Loucy (cell line): ENCODE results near the gene MBP.

Experiments
- H2AFZ ChIP-seq: fragments of 200-600 bp; sonication (generic); 2 replicates; pipeline ENCODE4 v1.6.0; 2016; ENCODE audit warnings: antibody characterized with exemption, mild to moderate bottlenecking, low read length, moderate library complexity
- H3F3A ChIP-seq: fragments of 200-600 bp; 2 replicates; pipeline ENCODE4 v1.6.0; 2016; ENCODE audit warnings: antibody characterized with exemption, low read depth, mild to moderate bottlenecking
- H3K27me3 ChIP-seq: fragments of 200-600 bp; sonication (generic); 2 replicates; pipeline ENCODE4 v1.6.1; 2014; ENCODE audit warnings: low read length, mild to moderate bottlenecking; ENCODE audit not compliant: insufficient read depth, poor library complexity, severe bottlenecking
- H3K36me3 ChIP-seq: fragments of 200-600 bp; sonication (generic); 2 replicates; pipeline ENCODE4 v1.6.1; 2016; ENCODE audit warnings: low read length; ENCODE audit not compliant: insufficient read depth
- H3K4me1 ChIP-seq: fragments of 200-600 bp; sonication (generic); 2 replicates; pipeline ENCODE4 v1.5.1; 2014; ENCODE audit warnings: low read length, mild to moderate bottlenecking; ENCODE audit not compliant: insufficient read depth, poor library complexity, severe bottlenecking
- H3K4me2 ChIP-seq: fragments of 200-600 bp; sonication (generic); 2 replicates; pipeline ENCODE4 v1.6.0; 2014; ENCODE audit warnings: antibody characterized with exemption, low read length, low read depth, mild to moderate bottlenecking; ENCODE audit not compliant: poor library complexity, severe bottlenecking
- H3K4me3 ChIP-seq: fragments of 200-600 bp; sonication (generic); 2 replicates; pipeline ENCODE4 v1.5.1; 2014; ENCODE audit warnings: low read length, mild to moderate bottlenecking, mixed read lengths; ENCODE audit not compliant: poor library complexity, severe bottlenecking
- H3K79me2 ChIP-seq: fragments of 200-600 bp; sonication (generic); 2 replicates; pipeline ENCODE4 v1.6.1; 2014; ENCODE audit warnings: low read length; ENCODE audit not compliant: insufficient read depth
- H3K9ac ChIP-seq: fragments of 200-600 bp; sonication (generic); 2 replicates; pipeline ENCODE4 v1.6.0; 2014; ENCODE audit warnings: mild to moderate bottlenecking, low read depth, low read length, moderate library complexity; ENCODE audit not compliant: poor library complexity, severe bottlenecking
- H3K9me2 ChIP-seq: fragments of 200-600 bp; sonication (generic); replicated peaks from 2 replicates; pipeline ENCODE4 v1.6.1; 2016; ENCODE audit warnings: low read depth, low read length, mixed read lengths
- H3K9me3 ChIP-seq: fragments of 200-600 bp; sonication (generic); 2 replicates; pipeline ENCODE4 v1.6.1; 2014; ENCODE audit warnings: mild to moderate bottlenecking, antibody characterized with exemption, low read length, low read depth; ENCODE audit not compliant: insufficient read depth
- H4K20me1 ChIP-seq: fragments of 200-600 bp; sonication (generic); 2 replicates; pipeline ENCODE4 v1.6.0; 2014; ENCODE audit warnings: antibody characterized with exemption, low read length, mild to moderate bottlenecking; ENCODE audit not compliant: insufficient read depth, poor library complexity, severe bottlenecking
- CTCF ChIP-seq: fragments of 200-600 bp; sonication (generic); conservative IDR thresholded peaks from 2 replicates; pipeline ENCODE4 v1.5.1; 2014; ENCODE audit warnings: mild to moderate bottlenecking, antibody characterized with exemption, low read length
- EZH2phosphoT487 ChIP-seq: fragments of 200-600 bp; IDR thresholded peaks from 2 replicates; pipeline ENCODE4 v1.6.1; 2018; ENCODE audit warnings: antibody characterized with exemption, mild to moderate bottlenecking, moderate library complexity, borderline replicate concordance

MBP gene

GRCh38 chr18:76963936-76964335, 168.6 kb downstream of the MBP start:
- Histone ChIP-seq H3K4me2 (no peak overlapping the region), H3K4me3 (no peak overlapping the region), H3K27me3 (no peaks in the 10 kb centered on the region)

DNA sequence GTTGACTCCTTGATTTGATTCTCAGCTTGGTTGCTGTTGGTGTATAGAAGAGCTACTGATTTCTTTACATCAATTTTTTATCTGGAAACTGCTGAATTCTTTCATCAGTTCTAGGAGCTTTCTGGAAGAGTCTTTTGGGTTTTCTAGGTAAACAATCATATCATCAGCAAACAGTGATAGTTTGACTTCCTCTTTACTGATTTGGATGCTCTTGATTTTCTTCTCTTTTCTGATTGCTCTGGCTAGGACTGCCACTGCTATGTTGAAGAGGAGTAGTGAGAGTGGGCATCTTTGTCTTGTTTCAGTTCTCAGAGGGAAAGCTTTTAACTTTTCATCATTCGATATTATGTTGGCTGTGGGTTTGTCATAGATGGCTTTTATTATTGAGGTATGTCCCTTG, 169.7 kb downstream of the MBP start:
- no peaks in the 10 kb centered on the region; the same call in 1 of the 2 replicates for H3K79me2 ChIP-seq

More at GRCh38 chr18:76963936-76964335, 168.6 kb downstream of the MBP start:
- peaks cover 18% of the 10 kb centered on the region; the same call in 1 of the 2 replicates for H3K36me3 ChIP-seq
- H3F3A ChIP-seq: no peaks in the 10 kb centered on the region
- no peaks in the 10 kb centered on the region for H3K9me2 ChIP-seq
- H3K9ac ChIP-seq: no peak overlapping the region
- TF ChIP-seq CTCF (no peak), EZH2phosphoT487 (no peak)
- H3K79me2 ChIP-seq: no peaks in the 10 kb centered on the region; the same call in 1 of the 2 replicates
- H3K4me1 ChIP-seq: no peaks in the 10 kb centered on the region
- no peaks in the 10 kb centered on the region for H4K20me1 ChIP-seq
- no peaks in the 10 kb centered on the region for H3K9me3 ChIP-seq
- H2AFZ ChIP-seq: no peak overlapping the region

GRCh38 chr18:76960528-76961035, 172.0 kb downstream of the MBP start:
- H2AFZ ChIP-seq: no peak overlapping the region
- no peak overlapping the region for H3K4me3 ChIP-seq
- H3K9me3 ChIP-seq: no peaks in the 10 kb centered on the region
- H3K9ac ChIP-seq: no peak overlapping the region
- H3K36me3 ChIP-seq: peaks cover 24% of the 10 kb centered on the region; the same call in 1 of the 2 replicates
- H3K4me2 ChIP-seq: no peak overlapping the region
- TF ChIP-seq CTCF (peak; percentile 38), EZH2phosphoT487 (no peak)
- no peaks in the 10 kb centered on the region for H3K79me2 ChIP-seq
- no peaks in the 10 kb centered on the region for H3K9me2 ChIP-seq
- no peaks in the 10 kb centered on the region for H3F3A ChIP-seq
- H4K20me1 ChIP-seq: no peaks in the 10 kb centered on the region
- no peaks in the 10 kb centered on the region for H3K4me1 ChIP-seq
- no peaks in the 10 kb centered on the region for H3K27me3 ChIP-seq

More for the DNA sequence above, 169.7 kb downstream of the MBP start:
- no peak overlapping the region for H3K9ac ChIP-seq
- H4K20me1 ChIP-seq: no peaks in the 10 kb centered on the region
- H3K9me3 ChIP-seq: no peaks in the 10 kb centered on the region
- H3K4me1 ChIP-seq: no peaks in the 10 kb centered on the region
- no peaks in the 10 kb centered on the region for H3K27me3 ChIP-seq
- no peak overlapping the region for H2AFZ ChIP-seq
- H3K36me3 ChIP-seq: peaks cover 15% of the 10 kb centered on the region; the same call in 1 of the 2 replicates
- no peak overlapping the region for H3K4me3 ChIP-seq
- no peaks in the 10 kb centered on the region for H3K9me2 ChIP-seq
- H3F3A ChIP-seq: no peaks in the 10 kb centered on the region
- no peak overlapping the region for H3K4me2 ChIP-seq
- TF ChIP-seq EZH2phosphoT487: no peak
- no peak for TF ChIP-seq CTCF
